Heart right ventricle (tissue), 16 donors: ENCODE measurements around the gene SPATA6L. TPM values are rescaled to one million over a fixed set of nuclear protein-coding genes. Genes with fewer than 3 reads are reported as not detected.
A peak's percentile ranks its signal among the peaks of the same experiment; 100 is the strongest.

Experiments
- ATAC-seq, 8 donors: fragments of 200-7000 bp; cut with Tn5 transposase; one replicate each; pipeline ENCODE4 v1.9.1; 2020; ENCODE audit warnings: mild to moderate bottlenecking in 8 of 8, moderate library complexity in 8 of 8, moderate number of reproducible peaks in 1 of 8
- DNase-seq, 2 donors: peaks; one replicate each; pipeline ENCODE4 v3.0.0-alpha.2; 2020
- H3K27ac ChIP-seq, 10 donors: fragments of 200-600 bp; sonication (generic) in 2 of 10; one replicate each; pipeline versions ENCODE4 v1.5.0 to v1.8.0; 2020 to 2022; ENCODE audit warnings: mild to moderate bottlenecking in 3 of 10
- H3K27me3 ChIP-seq, 7 donors: fragments of 200-600 bp; one replicate each; pipeline ENCODE4 v1.8.0; 2021 to 2022; ENCODE audit warnings: mild to moderate bottlenecking in 2 of 7
- H3K36me3 ChIP-seq, 9 donors: fragments of 200-600 bp; sonication (generic) in 1 of 9; one replicate each; pipeline versions ENCODE4 v1.5.0 to v1.8.0; 2020 to 2022; ENCODE audit warnings: mild to moderate bottlenecking in 2 of 9
- H3K4me1 ChIP-seq, 9 donors: fragments of 200-600 bp; sonication (generic) in 1 of 9; one replicate each; pipeline versions ENCODE4 v1.5.0 to v1.8.0; 2020 to 2022; ENCODE audit warnings: mild to moderate bottlenecking in 4 of 9
- H3K4me3 ChIP-seq, 10 donors: fragments of 200-600 bp; sonication (generic) in 2 of 10; one replicate each; pipeline versions ENCODE4 v1.5.0 to v1.8.0; 2020 to 2022; ENCODE audit warnings: mild to moderate bottlenecking in 7 of 10, moderate library complexity in 2 of 10
- H3K9me3 ChIP-seq, 11 donors: fragments of 200-600 bp in 10 of 11; sonication (generic) in 2 of 11; one replicate each; pipeline versions ENCODE4 v1.5.0 to v1.8.0; 2013 to 2022; ENCODE audit warnings: mild to moderate bottlenecking in 2 of 11, control low read depth in 1 of 11, moderate library complexity in 1 of 11
- CTCF ChIP-seq, 9 donors: fragments of 200-600 bp; sonication (generic) in 2 of 9; IDR thresholded peaks; one replicate each; pipeline versions ENCODE4 v1.5.0 to v1.8.0; 2021 to 2022; ENCODE audit warnings: antibody characterized with exemption in 9 of 9, mild to moderate bottlenecking in 5 of 9, moderate library complexity in 1 of 9
- WGBS, 2 donors: extraction: QIAGEN DNeasy Blood & Tissue Kit; methylation state at CpG; one replicate each; pipeline ENCODE4 v1.1.7; 2013; ENCODE audit warnings: inconsistent platforms in 1 of 2; 5-methylcytosine and 5-hydroxymethylcytosine counted together
- intact Hi-C, 10 donors: fragments of 100-400 bp; cut with DNase I; formaldehyde crosslinking; loops; one replicate each; pipeline versions ENCODE4 v1.11.1 to v1.14.2; 2022
- polyA plus RNA-seq, 2 donors: library from polyadenylated mRNA; stranded (reverse); fragments of 200-250 nt; gene quantifications; one replicate each; pipeline ENCODE4 v1.2.3, GENCODE V29; 2013
- total RNA-seq, 10 donors: library from RNA; stranded (reverse); fragmentation: NEBNext Ultra II Directional in 3 of 10; extraction: Animal tissue kit (Norgen Biotek cat#: 25700) in 3 of 10; gene quantifications; one replicate each; pipeline versions ENCODE4 v1.2.1 to v1.2.4, GENCODE V29; 2021 to 2023
- donor health status: Arrhythmogenic right ventricular cardiomyopathy.
- donor health status: ischemic (EF 13 %, LVEDD 7.1; RV severe dilation, severe dysfunction).
- donor health status: healthy with polysubstance abuse.
- donor health status: DM: no; HTN: yes; CAD: no.
- donor health status: DM: no; HTN: no; CAD: no.
- donor health status: ischemic (EF 25% LVEDD 6.9; RV normal size, moderate dysfunction).
- donor health status: ischemic (EF 25% LVEDD 5.7; RV mildly dilated, moderate dysfunction).
- donor health status: healthy.
- donor health status: DM: yes; HTN: yes; CAD: no.
- donor health status: Ischemic cardiomyopathy.
- donor health status: ischemic (EF 35%, LVEDD 5.7; RV mildly dilated, moderate dysfunction).
- donor health status: nonischemic (EF 11% LVEDD 7.7; RV severe dilation, severe dysfunction).
- donor health status: DM: yes; HTN: yes; CAD: no.
- donor health status: PGD.
- donor health status: ischemic (EF 29% LVEDD 5.4; RV normal size, mild dysfunction).
- donor health status: nonischemic (EF 23%, LVEDD 6.1; RV moderate dilation, normal function).

The SPATA6L gene
- total and polyA plus RNA-seq, 12 donors: 0.36 to 1.9 (median 1.1) TPM

DNA sequence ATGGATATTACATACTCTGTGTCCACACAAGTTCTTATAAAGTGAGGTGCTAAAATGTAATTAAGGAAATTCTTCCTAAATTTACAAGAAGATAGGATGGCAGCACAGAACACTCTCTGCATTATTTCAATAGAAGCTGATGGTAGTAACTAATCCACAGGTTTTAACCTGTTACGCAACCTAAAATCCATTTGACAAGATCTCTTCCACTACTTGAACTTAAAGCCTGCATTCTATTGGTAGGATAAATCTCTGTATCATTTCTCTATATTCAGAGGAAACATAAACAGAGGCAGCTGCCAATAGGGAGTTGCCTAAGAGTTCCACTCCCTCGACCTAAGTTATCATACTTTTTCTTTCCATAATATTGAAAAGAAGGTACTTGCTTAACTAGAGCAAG is 34.7 kb upstream of the SPATA6L start:
- H3K36me3 ChIP-seq: peaks cover 0 to 98% (median 27%) of the 10 kb centered on the region in 9 donors
- no peak for ATAC-seq
- no peak for DNase-seq
- no peak overlapping the region for H3K4me3 ChIP-seq
- H3K27me3 ChIP-seq: no peaks in the 10 kb centered on the region
- TF ChIP-seq CTCF (IDR thresholded peaks at IDR 0.05): no peak
- H3K4me1 ChIP-seq: peaks cover 0 to 7% (median 0%) of the 10 kb centered on the region in 9 donors
- WGBS, 2 donors: 77 to 87% methylated on average over 2 of the region's 2 CpGs
- intact Hi-C loops: no loop called here
- H3K27ac ChIP-seq: no peak overlapping the region
- no peaks in the 10 kb centered on the region for H3K9me3 ChIP-seq

GRCh38 chr9:4700091-4700490 is 33.8 kb upstream of the SPATA6L start:
- intact Hi-C loops: no loop called here
- no peak for ATAC-seq
- 92 to 93% methylated on average over 3 of the region's 3 CpGs for WGBS, 2 donors
- Histone ChIP-seq H3K36me3 (peaks cover 0 to 98% (median 26%) of the 10 kb centered on the region in 9 donors), H3K27me3 (no peaks in the 10 kb centered on the region), H3K27ac (no peak overlapping the region), H3K4me3 (no peak overlapping the region), H3K9me3 (no peaks in the 10 kb centered on the region), H3K4me1 (peaks cover 0 to 7% (median 0%) of the 10 kb centered on the region in 9 donors)
- no peak for TF ChIP-seq CTCF (IDR thresholded peaks at IDR 0.05)
- no peak for DNase-seq

DNA sequence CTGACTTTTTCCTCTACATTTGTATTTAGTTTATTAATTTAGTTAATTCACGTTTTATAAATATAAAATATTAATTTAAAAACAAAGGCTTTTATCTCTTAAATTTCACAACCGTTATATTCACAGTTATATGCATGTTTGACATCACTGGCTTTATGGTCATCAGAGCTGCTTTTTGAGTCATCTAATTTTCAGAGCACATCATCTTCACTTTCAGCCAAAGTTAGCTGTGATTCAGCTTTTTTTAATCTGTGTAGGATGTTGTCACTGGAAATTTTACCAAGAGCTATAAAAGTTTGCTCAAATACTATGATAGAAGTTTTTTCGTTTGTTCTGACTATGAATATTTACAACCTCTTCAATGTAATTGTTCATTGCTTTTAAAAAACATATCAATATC is 25.5 kb upstream of the SPATA6L start:
- Histone ChIP-seq H3K4me1 (peaks cover 0 to 44% (median 22%) of the 10 kb centered on the region in 9 donors), H3K9me3 (no peaks in the 10 kb centered on the region), H3K27me3 (no peaks in the 10 kb centered on the region), H3K4me3 (no peak overlapping the region), H3K36me3 (peaks cover 0 to 87% (median 17%) of the 10 kb centered on the region in 9 donors), H3K27ac (no peak overlapping the region)
- no peak for TF ChIP-seq CTCF (IDR thresholded peaks at IDR 0.05)
- 86 to 90% methylated on average over 3 of the region's 3 CpGs for WGBS, 2 donors
- no peak for ATAC-seq
- intact Hi-C loops: no loop called here
- no peak for DNase-seq

DNA sequence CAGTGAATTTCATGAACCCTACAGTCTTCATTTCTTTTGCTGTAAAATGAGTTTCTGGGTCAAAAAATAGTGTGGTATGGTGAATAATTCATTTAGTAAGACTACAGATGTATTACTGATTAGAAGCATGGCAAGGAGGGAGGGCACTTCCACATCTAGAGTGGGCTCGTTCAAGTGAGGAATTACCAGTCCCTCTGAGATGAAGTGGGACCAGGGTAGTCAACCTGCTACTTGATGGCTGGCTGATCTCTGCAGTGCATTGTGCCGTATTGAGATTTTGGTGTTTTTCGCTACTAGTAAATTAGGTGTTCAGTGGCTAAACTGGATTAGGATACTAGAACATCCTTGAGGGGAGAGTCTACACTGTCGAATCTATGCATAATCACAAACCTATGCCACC is 23.9 kb upstream of the SPATA6L start:
- H3K27me3 ChIP-seq: no peaks in the 10 kb centered on the region
- H3K27ac ChIP-seq: peak overlapping the region in 2 of 10 donors; percentile 4 to 6
- intact Hi-C loops: no loop called here
- peaks cover 0 to 60% (median 37%) of the 10 kb centered on the region in 9 donors for H3K4me1 ChIP-seq
- H3K36me3 ChIP-seq: peaks cover 0 to 88% (median 26%) of the 10 kb centered on the region in 9 donors
- ATAC-seq (no peak), DNase-seq (no peak)
- no peaks in the 10 kb centered on the region for H3K9me3 ChIP-seq
- 92% methylated on average over 4 of the region's 4 CpGs for WGBS, 2 donors
- no peak overlapping the region for H3K4me3 ChIP-seq
- TF ChIP-seq CTCF (IDR thresholded peaks at IDR 0.05): no peak
